GDM1 (cell line): ENCODE results near the gene CARD8.
"Not testable (repeated sequence)": the region's sequence is repeated elsewhere in the genome, so short reads cannot be mapped to it uniquely, and the experiment has no call there.

Experiments used
- DNase-seq: peaks from one replicate; lab custom pipeline; 2025; lab: John Stamatoyannopoulos, UW

Gene CARD8

GRCh38 chr19:48265326-48265725, 9.6 kb upstream of the CARD8 start:
- not testable (repeated sequence) for DNase-seq

- DNase-seq = not testable (repeated sequence)
Observed at GRCh38 chr19:48260359-48260714, 4.6 kb upstream of the CARD8 start.

GRCh38 chr19:48258992-48259391, 3.3 kb upstream of the CARD8 start:
- DNase-seq = not testable (repeated sequence)

GRCh38 chr19:48258350-48258749, 2.6 kb upstream of the CARD8 start:
- DNase-seq = peak; percentile 33

- DNase-seq = no peak
Observed at GRCh38 chr19:48254529-48254970, 1.2 kb downstream of the CARD8 start.

GRCh38 chr19:48253999-48254398, 1.7 kb downstream of the CARD8 start:
- no peak for DNase-seq

- DNase-seq = no peak
Observed at GRCh38 chr19:48252609-48253008, 3.1 kb downstream of the CARD8 start.

GRCh38 chr19:48250290-48251025, 5.3 kb downstream of the CARD8 start:
- DNase-seq = no peak

- peak; percentile 89 for DNase-seq
Observed at GRCh38 chr19:48249502-48250014, 6.2 kb downstream of the CARD8 start.

GRCh38 chr19:48248081-48248833, 7.5 kb downstream of the CARD8 start:
- DNase-seq = no peak

GRCh38 chr19:48247212-48247611, 8.5 kb downstream of the CARD8 start:
- DNase-seq = no peak

GRCh38 chr19:48246101-48246500, 9.6 kb downstream of the CARD8 start:
- no peak for DNase-seq

- DNase-seq = peak; percentile 11
Observed at GRCh38 chr19:48244281-48244680, 11.4 kb downstream of the CARD8 start.

GRCh38 chr19:48241771-48242170, 13.9 kb downstream of the CARD8 start:
- not testable (repeated sequence) for DNase-seq

- DNase-seq = no peak
Observed at GRCh38 chr19:48239582-48240141, 16.1 kb downstream of the CARD8 start.

- DNase-seq = no peak
Observed at GRCh38 chr19:48239120-48239519, 16.6 kb downstream of the CARD8 start.

- DNase-seq = no peak
Observed at GRCh38 chr19:48237057-48237456, 18.7 kb downstream of the CARD8 start.

GRCh38 chr19:48230555-48231129, 25.1 kb downstream of the CARD8 start:
- no peak for DNase-seq

GRCh38 chr19:48221628-48222027, 34.1 kb downstream of the CARD8 start:
- DNase-seq = no peak

- not testable (repeated sequence) for DNase-seq
Observed at GRCh38 chr19:48220784-48221183, 34.9 kb downstream of the CARD8 start.

- DNase-seq = no peak
Observed at GRCh38 chr19:48218997-48219396, 36.7 kb downstream of the CARD8 start.

GRCh38 chr19:48216933-48217332, 38.8 kb downstream of the CARD8 start:
- no peak for DNase-seq
